OCI-M2 (cell line): ENCODE measurements around the gene CAPN12.
A peak's percentile ranks its signal among the peaks of the same experiment; 100 is the strongest.

Source experiments
- DNase-seq: peaks from one replicate; lab custom pipeline; 2025; ENCODE audit not compliant: unreplicated experiment; lab: John Stamatoyannopoulos, UW

The CAPN12 gene

DNA sequence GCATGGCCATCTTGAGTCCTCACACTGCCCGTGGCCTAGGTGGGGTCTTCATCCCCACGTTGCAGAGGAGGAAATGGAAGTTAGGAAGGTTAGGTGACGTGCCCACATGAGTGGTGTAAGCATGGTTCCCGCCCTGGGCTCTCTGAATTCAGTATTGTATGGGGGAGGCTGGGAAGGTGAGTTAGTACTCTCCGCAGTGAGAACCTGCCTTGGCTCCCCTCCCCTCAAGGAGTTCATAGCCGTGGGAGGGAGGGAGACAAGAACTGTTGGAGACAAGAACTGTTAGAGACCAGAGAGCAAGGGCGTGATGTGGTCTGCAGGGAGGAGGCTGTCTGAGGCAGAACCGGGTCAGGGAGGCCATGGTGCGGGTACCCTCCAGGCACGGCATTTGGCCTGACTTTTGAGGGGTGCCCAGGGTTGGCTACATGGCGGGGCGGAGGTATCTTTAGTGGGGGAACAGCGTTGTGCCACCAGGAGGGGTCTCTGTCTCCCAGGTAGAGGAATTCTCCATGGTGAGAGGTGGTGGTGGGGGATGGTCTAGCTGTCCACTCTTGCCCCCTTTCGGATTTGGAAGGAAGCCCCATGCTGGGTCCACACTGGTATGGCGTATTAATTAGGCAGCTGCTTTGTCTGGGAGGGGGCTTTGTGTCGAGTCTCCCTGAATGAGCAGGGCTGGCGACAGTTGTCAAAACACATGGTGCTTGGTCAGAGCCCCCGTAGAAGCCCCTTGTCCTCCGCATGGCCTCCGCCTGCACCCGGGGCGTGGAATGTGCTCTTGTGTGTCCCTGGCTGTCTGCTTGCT is 45.8 kb downstream of the CAPN12 start:
- DNase-seq: no peak

DNA sequence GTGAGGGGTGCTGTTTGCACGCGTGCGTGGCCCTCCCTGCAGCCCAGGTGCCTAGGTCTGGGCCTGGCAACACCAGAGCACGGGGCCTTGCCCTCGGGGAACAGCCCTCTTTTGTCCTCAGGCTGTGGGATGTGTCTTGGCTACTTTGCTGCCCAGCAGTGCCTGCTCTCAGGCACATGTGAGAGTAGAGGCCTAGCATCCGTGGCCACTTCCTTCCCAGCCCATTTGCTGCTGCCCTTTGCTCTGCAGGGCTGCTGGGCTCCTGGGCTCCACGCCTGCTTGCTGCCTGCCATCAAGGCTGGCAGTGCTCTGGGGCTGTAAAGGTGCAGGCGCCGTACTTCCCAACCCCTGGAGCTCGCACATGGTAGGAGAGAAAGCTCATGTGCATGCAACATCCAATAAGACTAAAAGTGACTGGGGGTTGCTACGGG is 46.6 kb downstream of the CAPN12 start:
- no peak for DNase-seq

DNA sequence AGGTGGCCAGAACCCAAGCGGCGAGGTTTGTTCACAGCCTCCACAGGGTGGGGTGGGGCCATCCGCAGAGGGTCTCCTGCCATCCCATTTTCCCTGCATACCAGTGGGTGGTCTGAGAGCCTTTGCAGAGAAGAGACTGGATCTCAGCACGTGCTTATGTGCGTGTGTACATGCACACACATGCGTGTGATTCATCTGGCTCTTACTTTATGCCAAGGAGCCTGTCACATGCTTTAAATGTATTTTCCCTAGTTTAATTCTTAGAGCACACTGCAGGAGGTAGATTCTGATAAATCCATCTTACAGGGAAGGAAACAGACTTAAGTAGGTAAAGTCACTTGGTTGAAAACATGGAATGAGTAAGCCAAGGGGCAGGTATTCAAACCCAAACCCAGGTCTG is 47.1 kb downstream of the CAPN12 start:
- DNase-seq: no peak

DNA sequence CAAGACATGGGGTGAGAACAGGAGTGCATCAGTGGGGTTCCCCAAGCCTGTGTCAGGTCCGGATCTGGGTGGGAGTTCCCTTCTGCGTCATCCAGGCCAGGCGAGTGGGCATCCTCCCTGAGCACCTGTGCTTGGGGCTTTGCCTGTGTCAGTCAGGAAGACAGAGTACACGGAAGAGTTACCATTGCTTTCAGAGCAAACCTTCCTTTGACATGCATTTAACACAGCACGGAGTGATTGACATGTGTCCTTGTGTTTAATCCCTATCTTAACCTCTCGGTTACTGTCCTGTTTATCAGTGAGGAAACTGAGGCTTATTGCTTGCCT is 47.6 kb downstream of the CAPN12 start:
- DNase-seq: no peak

DNA sequence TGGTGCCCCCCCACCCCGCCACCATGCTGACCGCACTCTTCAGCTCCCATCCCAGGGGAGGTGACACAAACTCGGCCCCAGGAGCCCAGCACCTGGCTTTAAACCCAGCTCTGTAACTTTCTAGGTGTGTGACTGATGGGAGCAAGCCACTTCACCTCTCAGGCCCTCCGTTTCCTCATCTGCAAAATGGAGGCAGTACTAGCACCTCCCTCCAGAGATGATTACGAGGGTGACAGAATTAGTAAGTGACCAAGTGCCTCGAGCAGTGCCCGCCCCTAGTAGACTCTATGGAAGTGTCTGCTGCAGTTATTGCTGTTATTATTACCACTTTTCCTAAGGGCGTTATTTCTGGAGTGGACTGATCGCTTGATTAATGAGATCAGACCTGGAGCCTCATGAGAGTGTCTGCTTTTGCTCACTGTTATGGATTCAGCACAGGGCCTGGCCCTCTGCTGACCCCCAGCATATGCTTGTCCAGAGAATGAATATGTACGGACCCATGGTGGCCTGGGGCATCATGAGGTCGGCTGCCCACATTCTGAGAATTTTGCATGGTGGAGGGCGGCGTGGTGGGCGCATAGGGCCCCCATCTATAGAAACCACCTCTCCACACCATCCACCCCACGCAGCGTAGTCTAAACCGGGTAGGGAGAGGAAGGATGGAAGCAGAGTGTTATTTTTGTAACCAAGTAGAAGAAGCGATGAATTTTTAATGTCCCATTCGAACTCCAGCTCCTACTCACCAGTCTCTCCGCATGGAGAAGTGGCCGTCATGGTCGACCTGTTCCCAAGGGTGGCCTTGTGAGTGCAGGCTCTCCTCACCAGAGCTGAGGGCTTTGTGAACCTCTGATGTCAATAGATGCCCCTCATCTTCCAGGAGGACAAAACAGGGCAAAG is 48.2 kb downstream of the CAPN12 start:
- DNase-seq: no peak

DNA sequence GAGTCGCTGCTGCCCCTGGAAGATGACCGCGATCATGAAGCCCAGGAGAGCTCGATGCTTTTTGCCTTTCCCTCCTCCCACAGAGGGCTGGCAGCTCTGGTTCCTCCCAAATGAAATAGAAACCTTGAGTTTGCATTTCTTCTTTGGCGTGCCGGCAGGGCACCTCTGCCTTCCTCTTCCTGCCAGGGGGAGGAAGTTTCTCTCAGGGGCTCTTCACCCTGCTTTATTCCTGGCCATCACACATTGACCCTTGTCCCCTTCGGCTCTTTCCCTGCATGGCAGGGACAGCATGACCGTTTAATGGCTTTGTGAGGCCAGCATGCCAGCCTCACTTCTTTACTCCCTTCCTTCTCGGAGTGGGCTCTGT is 49.0 kb downstream of the CAPN12 start:
- DNase-seq: no peak

DNA sequence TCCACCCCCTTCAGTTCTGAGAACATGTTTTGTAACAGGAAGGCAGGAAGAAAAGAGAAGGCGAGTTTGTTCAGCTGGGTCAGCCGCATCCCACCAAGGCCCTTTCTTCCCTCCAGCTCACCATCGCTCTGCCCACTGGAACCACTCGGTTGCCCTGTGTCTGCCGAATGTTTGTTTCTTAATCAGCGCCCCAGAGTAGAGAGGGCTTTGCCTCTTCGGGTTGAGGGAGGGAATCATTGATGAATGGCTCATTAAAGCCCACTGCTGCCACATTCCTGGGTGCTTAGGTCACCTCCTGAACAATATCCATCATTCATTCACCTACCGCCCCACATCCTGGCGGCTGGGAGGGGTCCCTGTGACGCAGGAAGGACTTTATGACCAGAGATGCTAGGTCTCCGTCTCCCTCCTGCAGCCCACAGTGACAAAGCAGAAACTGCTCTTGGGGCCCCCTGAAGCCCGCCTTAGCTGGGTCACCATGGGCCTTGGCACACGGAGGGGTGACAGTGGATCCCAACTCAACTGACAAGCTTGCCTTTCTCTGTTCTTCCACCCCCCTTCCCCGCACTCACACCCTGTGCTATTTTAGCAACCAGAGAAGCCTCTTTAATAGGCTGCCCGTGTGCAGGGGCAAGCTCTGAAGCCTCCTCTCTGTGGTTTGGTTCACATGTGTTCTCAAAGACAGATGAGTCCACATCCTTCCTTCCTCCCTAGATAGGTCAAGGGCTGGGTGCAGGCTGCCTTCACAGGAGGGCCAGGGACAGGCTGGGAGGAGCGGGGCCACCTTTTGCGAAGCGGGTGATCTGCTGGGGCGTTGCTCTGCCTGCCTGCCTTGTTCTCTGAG is 50.7 kb downstream of the CAPN12 start:
- DNase-seq: no peak

DNA sequence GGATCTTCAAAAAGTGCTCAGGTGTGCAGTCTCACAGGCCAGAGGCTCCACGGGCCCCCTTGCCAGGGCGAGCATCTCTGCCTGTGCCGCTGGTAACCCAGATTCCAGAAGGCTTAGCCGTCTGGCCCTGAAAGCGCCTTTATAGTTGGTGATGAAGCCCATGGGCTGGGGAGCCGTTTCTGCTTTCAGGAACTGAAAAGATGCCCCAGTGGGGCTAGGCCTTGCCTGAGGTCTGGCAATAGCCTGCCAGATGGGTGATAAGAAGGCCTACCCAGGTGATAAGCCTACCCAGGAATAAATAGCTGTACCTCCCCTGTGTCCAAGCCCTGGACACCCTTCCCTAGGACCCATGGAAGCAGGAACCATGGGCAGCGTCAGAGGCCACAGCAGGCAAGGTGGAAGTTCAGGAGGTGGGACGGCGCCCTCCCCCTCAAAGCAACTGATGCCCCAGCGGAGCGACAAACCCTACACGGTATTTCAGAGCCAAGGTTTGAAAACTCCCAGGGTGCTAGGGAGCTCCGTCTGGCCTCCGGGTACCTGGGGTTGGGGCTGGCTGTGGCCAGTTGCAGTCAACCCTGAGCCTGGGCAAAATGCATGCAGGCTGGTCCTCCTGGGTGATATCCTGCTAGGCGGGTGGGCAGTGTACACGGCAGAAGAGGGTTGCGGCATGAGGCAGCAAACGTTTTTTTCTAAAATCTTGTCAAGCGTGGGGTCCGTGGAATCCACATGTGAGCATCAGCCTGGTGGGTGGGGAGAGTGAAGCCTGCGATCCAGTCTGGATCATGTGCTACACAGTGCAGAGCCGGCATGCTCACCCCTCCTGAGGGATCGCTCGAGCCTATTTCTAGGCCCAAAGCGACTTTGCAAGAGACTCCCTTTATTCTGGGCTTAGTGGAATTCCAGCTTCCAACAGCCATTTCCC is 51.6 kb downstream of the CAPN12 start:
- no peak for DNase-seq

DNA sequence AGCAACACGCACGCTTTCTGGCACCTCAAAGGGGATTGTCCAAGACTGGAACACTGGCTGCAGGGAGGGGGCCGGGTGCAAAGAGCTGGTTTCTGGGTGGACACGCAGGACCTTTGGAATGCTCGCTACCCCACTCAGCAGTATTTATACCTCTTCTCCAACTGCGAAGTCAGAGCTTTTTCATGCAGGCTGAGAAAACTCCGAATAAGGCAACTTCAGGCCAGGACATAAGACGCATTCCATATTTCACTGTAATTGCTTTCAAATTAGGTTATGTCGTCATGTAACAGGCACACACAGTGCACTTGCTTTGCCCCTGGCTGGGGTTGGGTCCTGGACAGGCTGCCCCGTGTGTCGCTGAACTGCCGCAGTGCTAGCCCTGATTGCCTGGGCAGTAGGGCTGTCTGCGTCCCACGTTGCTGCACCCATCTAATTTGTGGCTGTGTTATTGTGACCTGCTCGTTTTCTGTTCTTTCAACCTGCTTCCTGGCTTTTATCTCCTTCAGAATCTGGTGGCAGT is 52.3 kb downstream of the CAPN12 start:
- no peak for DNase-seq

DNA sequence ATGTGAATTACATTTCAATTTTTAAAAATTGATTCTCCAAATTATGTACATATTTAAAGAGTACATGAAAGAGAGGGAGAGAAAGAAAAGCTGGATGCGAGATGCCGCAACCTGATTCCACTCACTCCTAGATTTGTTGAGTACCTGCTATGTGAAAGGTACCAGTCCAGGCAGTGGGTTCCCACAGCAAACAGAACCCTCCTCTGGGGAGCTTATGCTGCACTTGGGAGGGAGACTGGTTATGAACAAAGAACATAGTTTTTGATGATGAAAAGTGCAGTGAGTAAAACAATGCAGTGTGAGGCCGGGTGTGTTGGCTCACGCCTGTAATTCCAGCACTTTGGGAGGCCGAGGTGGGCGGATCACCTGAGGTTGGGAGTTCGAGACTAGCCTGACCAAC is 53.4 kb downstream of the CAPN12 start:
- DNase-seq: no peak

DNA sequence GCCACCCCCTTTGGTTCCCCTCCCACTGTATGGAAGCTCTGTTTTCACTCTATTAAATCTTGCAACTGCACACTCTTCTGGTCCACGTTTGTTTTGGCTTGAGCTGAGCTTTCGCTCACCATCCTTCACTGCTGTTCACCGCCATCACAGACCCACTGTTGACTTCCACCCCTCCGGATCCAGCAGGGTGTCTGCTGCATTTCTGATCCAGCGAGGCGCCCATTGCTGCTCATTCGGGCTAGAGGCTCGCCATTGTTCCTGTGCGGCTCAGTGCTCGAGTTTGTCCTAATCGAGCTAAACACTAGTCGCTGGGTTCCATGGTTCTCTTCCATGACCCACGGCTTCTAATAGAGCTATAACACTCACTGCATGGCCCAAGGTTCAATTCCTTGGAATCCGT is 54.1 kb downstream of the CAPN12 start:
- DNase-seq: no peak

DNA sequence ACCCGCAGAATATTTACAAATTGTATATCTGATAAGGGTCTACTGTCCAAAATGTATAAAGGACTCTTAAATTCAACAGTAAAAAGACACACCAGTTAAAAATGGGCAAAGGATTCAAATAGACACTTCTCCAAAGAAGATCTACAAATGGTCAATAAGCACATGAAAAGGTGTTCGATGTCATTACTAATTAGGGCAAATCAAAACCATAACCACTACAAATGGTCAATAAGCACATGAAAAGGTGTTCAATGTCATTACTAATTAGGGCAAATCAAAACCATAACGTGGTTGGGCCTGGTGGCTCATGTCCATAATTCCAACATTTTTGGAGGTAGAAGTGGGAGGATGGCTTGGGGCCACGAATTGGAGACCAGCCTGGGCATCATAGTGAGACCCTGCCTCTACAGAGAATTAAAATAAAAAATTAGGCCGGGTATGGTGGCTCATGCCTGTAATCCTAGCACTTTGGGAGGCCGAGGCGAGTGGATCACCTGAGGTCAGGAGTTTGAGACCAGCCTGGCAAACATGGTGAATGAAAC is 56.4 kb downstream of the CAPN12 start:
- DNase-seq: no peak

DNA sequence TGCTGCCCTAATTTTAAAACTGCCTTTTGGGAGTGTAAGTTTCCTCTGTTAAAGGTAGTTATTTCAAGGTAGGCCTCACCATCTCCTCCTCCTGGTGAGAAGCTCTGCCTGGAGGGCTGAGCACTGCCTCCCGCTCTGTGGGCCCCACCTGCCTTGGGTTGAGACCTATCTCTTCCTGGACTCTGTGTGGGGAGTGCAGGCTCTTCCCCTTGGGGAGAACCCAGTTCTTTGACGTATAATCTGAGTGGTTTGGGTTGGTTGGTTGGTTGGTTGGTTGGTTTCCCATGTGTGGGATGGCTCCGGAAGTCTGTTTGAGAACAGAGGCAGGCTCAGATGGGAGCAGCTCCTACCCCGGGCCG is 57.8 kb downstream of the CAPN12 start:
- DNase-seq: no peak

DNA sequence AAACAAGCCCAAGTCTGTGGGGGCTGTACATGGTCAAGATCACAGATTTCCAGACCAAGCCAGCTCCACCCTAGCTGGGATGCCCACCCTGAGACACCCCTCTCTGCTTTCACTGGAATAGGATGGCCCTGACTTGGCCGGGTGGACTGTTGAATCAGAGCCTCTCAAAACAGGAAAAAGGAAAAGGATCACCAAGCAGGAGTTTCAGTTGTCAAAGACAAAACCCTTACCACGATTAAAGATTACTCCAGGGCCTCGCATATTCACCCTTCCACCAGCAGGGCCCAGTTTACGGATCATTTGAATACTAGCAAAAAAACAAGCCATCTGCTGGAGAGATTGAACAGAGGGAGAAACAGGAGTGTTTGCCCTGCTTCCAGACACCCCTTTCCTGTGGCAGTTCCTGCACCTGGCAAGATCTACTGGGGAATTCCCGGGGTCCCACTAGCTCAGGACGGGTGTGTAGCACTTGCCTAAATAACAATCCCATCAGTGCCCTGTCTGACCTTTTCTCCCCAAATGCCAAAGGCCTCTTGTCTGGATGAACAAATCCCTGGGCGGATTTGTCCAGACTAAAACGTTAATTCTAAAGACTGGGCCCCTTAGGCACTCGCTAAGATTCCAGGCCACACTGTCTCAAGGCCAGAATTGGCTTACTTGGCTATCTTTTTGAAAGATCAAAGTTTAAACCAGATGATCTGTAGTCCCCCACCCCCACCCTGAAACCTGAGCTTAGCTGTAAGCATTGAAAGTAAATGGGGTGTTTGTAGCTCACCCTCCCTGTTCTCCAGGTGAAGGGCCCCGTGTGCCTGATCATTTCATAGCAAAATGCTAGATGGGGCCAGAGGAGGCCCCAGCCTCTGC is 58.4 kb downstream of the CAPN12 start:
- DNase-seq: no peak

DNA sequence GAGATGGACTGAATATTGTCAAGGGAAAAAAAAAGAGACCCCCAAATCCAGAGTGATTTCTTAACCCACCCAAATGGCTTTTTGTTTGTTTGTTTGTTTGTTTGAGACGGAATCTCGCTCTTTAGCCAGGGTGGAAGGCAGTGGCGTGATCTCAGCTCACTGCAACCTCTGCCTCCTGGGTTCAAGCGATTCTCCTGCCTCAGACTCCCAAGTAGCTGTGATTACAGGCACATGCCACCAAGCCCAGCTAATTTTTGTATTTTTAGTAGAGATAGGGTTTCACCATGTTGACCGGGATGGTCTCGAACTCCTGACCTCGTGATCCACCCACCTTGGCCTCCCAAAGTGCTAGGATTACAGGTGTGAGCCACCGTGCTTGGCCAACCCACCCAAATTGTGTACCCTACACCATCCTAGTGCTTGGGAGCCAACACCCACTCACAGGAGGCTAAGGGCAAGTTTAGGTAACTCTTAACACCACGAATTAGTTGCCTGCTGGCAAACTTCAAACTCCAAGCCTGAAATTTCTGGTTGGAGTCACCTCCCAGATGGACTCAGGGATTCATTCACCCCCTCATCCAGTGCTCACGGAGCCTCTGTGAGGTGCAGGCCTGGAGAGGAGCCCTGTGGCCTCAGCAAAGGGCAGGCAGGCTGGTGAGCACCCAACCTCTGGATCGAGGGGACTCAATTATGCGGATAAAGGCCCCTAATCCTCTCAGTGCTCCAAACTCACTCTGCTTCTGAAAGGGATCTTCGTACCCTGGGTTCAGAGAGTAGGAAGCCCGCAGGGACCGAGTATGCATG is 59.2 kb downstream of the CAPN12 start:
- no peak for DNase-seq

DNA sequence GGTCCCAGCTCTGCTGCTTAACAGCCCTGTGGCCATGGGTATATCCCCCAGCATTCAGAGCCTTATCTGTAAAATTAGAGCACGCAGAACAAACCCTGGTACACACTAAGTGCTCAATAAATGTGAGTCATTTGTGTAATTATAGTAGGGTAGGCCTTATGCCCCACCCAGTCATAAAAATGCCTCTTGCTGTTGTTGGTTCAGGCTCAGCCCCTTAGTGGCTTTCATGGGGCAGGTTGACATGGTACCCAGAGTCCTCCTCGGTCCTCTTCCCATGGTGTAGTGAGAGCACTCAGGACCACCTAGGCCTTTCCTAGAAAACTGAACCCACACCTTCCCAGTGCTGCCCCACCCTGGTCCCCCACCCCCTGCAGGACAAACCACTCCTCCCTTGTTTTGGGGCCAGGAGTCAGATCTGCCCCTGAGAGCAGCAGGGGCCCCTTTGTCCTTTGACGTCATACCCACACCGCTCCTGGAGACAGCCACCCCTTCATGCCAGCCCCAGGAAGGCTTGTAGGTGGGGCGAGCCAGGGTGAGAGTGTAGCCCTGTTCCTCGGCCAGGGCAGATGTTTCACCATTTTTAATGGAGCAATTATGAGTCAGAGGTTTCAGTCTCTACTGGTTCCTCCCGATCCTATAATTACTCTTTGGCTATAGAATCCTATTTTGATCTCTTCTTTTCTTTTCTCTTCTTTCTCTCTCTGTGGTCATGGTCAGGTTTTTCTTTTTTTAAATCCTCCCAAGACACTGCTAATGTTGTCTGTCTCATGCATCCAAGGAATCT is 60.0 kb downstream of the CAPN12 start:
- no peak for DNase-seq

DNA sequence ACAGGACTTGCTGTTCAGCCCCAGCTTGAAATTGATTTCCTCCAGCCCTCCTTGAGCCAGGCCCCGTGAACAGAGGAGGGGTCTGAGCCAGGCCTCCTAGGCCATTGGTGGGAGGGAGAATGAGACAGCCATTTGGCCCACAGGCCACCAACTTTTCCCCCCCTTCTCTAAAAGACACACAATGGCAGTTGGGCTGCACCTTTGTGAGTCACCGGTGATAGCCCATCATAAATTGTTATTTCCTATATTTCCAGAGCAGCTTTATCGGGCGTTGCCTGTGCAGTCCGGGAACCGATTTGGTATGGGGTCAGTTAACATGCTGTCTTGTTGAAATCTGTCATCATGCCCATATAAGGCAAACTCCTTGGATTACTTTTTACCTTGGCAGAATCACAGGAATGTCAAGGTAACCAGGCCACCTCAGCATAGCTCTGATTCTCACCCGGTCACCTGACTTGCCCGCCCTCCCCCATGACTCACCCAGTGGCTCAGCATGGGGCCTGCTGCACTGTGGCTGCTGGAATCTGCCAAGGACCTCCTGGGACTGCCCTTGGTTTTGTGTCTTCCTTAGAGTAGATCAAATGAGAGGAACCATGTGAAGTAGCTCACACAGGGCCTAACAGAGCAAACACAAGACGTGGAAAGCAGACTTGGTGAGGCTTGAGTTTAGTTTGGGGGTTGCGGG is 60.7 kb downstream of the CAPN12 start:
- peak; percentile 84 for DNase-seq
